ENCODE results near the gene ST6GALNAC3. TPM values are rescaled to one million over a fixed set of nuclear protein-coding genes. Genes with fewer than 3 reads are reported as not detected.

The ST6GALNAC3 gene
- polyA plus RNA-seq, 1 donor (not counting 4 experiments of a cell fraction or from before 2014, with no cell fraction given): 0.08 TPM

DNA sequence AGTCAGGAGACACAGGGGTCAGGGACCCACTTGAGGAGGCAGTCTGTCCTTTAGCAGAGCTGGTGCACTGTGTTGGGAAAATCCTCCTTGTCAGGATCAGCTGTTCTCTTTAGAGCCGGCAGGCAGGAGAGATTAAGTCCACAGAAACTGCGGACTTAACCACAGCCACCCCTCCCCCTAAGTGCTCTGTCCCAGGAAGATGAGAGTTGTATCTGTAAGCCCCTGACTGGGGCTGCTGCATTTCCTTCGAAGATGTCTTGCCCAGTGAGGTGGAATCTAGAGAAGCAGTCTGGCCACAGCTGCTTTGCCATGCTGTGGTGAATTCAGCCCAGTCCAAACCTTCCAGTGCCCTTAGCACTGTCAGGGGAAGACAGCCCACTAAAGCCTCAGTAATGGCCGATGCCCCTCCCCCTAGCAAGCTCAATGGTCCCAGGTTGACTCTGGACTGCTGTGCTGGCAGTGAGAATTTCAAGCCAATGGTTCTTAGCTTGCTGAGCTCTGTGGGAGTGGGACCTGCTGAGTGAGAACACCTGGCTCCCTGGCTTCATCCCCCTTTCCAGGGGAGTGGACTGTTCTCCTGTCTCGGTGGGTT, 172.8 kb downstream of the ST6GALNAC3 start:
- TF ChIP-seq, protein P1, sequence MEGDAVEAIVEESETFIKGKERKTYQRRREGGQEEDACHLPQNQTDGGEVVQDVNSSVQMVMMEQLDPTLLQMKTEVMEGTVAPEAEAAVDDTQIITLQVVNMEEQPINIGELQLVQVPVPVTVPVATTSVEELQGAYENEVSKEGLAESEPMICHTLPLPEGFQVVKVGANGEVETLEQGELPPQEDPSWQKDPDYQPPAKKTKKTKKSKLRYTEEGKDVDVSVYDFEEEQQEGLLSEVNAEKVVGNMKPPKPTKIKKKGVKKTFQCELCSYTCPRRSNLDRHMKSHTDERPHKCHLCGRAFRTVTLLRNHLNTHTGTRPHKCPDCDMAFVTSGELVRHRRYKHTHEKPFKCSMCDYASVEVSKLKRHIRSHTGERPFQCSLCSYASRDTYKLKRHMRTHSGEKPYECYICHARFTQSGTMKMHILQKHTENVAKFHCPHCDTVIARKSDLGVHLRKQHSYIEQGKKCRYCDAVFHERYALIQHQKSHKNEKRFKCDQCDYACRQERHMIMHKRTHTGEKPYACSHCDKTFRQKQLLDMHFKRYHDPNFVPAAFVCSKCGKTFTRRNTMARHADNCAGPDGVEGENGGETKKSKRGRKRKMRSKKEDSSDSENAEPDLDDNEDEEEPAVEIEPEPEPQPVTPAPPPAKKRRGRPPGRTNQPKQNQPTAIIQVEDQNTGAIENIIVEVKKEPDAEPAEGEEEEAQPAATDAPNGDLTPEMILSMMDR (optimal IDR thresholded peaks at IDR 0.05 in 1 of 3, IDR thresholded peaks at IDR 0.05 in 1 of 3, conservative IDR thresholded peaks at IDR 0.05 in 1 of 3; ENCODE audit: extremely low read depth in 1 of 3, insufficient read depth in 2 of 3, low read length in 3 of 3): no peak
- no peak for TF ChIP-seq EZH2 (IDR thresholded peaks at IDR 0.05; ENCODE audit: low read length)
- Histone ChIP-seq H2AFZ (ENCODE audit: control insufficient read depth, low read length) (no peak overlapping the region), H3K79me2 (ENCODE audit: control insufficient read depth, insufficient read depth, low read length) (no peaks in the 10 kb centered on the region), H3K9ac (ENCODE audit: control insufficient read depth, extremely low read depth, insufficient read depth, low read length) (no peak overlapping the region), H3K4me3 (ENCODE audit: control insufficient read depth in 2 of 3, extremely low read depth in 1 of 3, insufficient read depth in 2 of 3, low read depth in 1 of 3, low read length in 3 of 3) (no peak overlapping the region), H3K4me1 (ENCODE audit: control insufficient read depth, extremely low read depth, insufficient read depth, low read length) (no peaks in the 10 kb centered on the region), H3K27ac (ENCODE audit: control insufficient read depth, insufficient read depth, low read length) (no peak overlapping the region), H3K27me3 (ENCODE audit: control insufficient read depth, extremely low read depth, insufficient read depth, low read length) (no peaks in the 10 kb centered on the region), H3K9me1 (ENCODE audit: control insufficient read depth, extremely low read depth, insufficient read depth, low read length) (no peaks in the 10 kb centered on the region), H3K4me2 (ENCODE audit: control insufficient read depth, extremely low read depth, insufficient read depth, low read depth, low read length) (no peak overlapping the region), H4K20me1 (ENCODE audit: control insufficient read depth, extremely low read depth, insufficient read depth, low read length) (no peaks in the 10 kb centered on the region), H3K36me3 (ENCODE audit: control insufficient read depth in 2 of 2, extremely low read depth in 1 of 2, insufficient read depth in 2 of 2, low read length in 2 of 2) (no peaks in the 10 kb centered on the region), H3K9me3 (ENCODE audit: control insufficient read depth, low read depth, low read length) (no peaks in the 10 kb centered on the region)
- FAIRE-seq (no peak), DNase-seq (ENCODE audit: low read depth, low spot score) (no peak)
- dilution Hi-C loops (cut with MboI; ENCODE audit: extremely low pct_ligation_motif_present, low sequenced_read_pairs): no loop called here

DNA sequence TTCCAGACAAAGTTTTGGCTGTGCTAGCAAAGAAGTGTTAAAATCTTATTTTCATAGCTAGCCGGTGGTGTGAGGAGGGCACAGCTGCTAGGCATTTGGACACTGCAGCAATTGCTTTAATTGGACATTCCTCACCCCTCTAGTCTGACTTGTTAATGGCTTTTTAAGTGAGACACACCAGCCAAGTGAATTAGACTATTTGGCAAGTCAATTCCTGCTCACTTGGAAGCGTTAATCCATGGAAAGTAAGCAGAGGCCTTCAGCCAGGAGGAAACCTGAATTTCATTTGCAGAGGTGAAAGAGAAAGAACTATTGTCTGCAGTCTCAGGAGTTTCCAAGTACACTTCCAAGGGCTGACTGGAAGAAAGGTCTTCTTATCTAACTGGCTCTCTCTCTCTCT, 175.7 kb downstream of the ST6GALNAC3 start:
- H3K9ac ChIP-seq (ENCODE audit: control insufficient read depth, extremely low read depth, insufficient read depth, low read length): no peak overlapping the region
- FAIRE-seq: no peak

More for the DNA sequence above, 175.7 kb downstream of the ST6GALNAC3 start:
- no peaks in the 10 kb centered on the region for H3K27me3 ChIP-seq (ENCODE audit: control insufficient read depth, extremely low read depth, insufficient read depth, low read length)
- no peaks in the 10 kb centered on the region for H3K79me2 ChIP-seq (ENCODE audit: control insufficient read depth, insufficient read depth, low read length)
- H3K4me1 ChIP-seq (ENCODE audit: control insufficient read depth, extremely low read depth, insufficient read depth, low read length): no peaks in the 10 kb centered on the region
- dilution Hi-C loops (cut with MboI; ENCODE audit: extremely low pct_ligation_motif_present, low sequenced_read_pairs): no loop called here
- H3K9me1 ChIP-seq (ENCODE audit: control insufficient read depth, extremely low read depth, insufficient read depth, low read length): no peaks in the 10 kb centered on the region
- TF ChIP-seq EZH2 (IDR thresholded peaks at IDR 0.05; ENCODE audit: low read length): no peak
- TF ChIP-seq, protein P1 (optimal IDR thresholded peaks at IDR 0.05 in 1 of 3, IDR thresholded peaks at IDR 0.05 in 1 of 3, conservative IDR thresholded peaks at IDR 0.05 in 1 of 3; ENCODE audit: extremely low read depth in 1 of 3, insufficient read depth in 2 of 3, low read length in 3 of 3): no peak
- H3K4me2 ChIP-seq (ENCODE audit: control insufficient read depth, extremely low read depth, insufficient read depth, low read depth, low read length): no peak overlapping the region
- no peak overlapping the region for H3K4me3 ChIP-seq (ENCODE audit: control insufficient read depth in 2 of 3, extremely low read depth in 1 of 3, insufficient read depth in 2 of 3, low read depth in 1 of 3, low read length in 3 of 3)
- no peak for DNase-seq (ENCODE audit: low read depth, low spot score)
- no peak overlapping the region for H3K27ac ChIP-seq (ENCODE audit: control insufficient read depth, insufficient read depth, low read length)
- no peak overlapping the region for H2AFZ ChIP-seq (ENCODE audit: control insufficient read depth, low read length)
- no peaks in the 10 kb centered on the region for H3K9me3 ChIP-seq (ENCODE audit: control insufficient read depth, low read depth, low read length)
- no peaks in the 10 kb centered on the region for H3K36me3 ChIP-seq (ENCODE audit: control insufficient read depth in 2 of 2, extremely low read depth in 1 of 2, insufficient read depth in 2 of 2, low read length in 2 of 2)
- no peaks in the 10 kb centered on the region for H4K20me1 ChIP-seq (ENCODE audit: control insufficient read depth, extremely low read depth, insufficient read depth, low read length)

Data from keratinocyte (primary cell).